HepG2 (cell line): Measurements from ENCODE around the gene P4HA1. TPM values are rescaled to one million over a fixed set of nuclear protein-coding genes. Genes with fewer than 3 reads are reported as not detected.

Source experiments
- ATF1 ChIP-seq: IDR thresholded peaks from 2 replicates; pipeline ENCODE4 v1.6.1; 2016; ENCODE audit warnings: mild to moderate bottlenecking, control low read depth
- CCDC6 ChIP-seq: sonication (generic); formaldehyde crosslinking; IDR thresholded peaks from 2 replicates; pipeline ENCODE4 v1.8.1; 2022; ENCODE audit warnings: mild to moderate bottlenecking, missing genetic modification reagents, moderate library complexity
- CREBL2 ChIP-seq: sonication (generic); formaldehyde crosslinking; IDR thresholded peaks from 2 replicates; pipeline ENCODE4 v1.8.1; 2023; ENCODE audit warnings: missing genetic modification reagents, mild to moderate bottlenecking, borderline replicate concordance
- GATAD1 ChIP-seq: IDR thresholded peaks from 2 replicates; pipeline ENCODE4 v1.6.1; 2016; ENCODE audit warnings: missing genetic modification reagents, missing compliant biosample characterization
- KLF16 ChIP-seq, 2 experiments: sonication (generic) in 1 of 2; formaldehyde crosslinking in 1 of 2; IDR thresholded peaks; 2 replicates each; pipeline versions ENCODE4 v1.6.1 to v1.8.0; 2016 to 2023; ENCODE audit warnings: missing genetic modification reagents in 2 of 2, missing compliant biosample characterization in 1 of 2
- MAF1 ChIP-seq: sonication (generic); formaldehyde crosslinking; IDR thresholded peaks from 2 replicates; pipeline ENCODE4 v1.5.0; 2020; ENCODE audit warnings: missing genetic modification reagents, borderline replicate concordance
- RELA ChIP-seq: sonication (generic); formaldehyde crosslinking; IDR thresholded peaks from 2 replicates; pipeline ENCODE4 v1.4.0; 2020; ENCODE audit warnings: missing genetic modification reagents
- SALL1 ChIP-seq: sonication (generic); formaldehyde crosslinking; IDR thresholded peaks from 2 replicates; pipeline ENCODE4 v1.8.0; 2022; ENCODE audit warnings: mild to moderate bottlenecking, missing genetic modification reagents
- SALL2 ChIP-seq: sonication (generic); formaldehyde crosslinking; IDR thresholded peaks from 2 replicates; pipeline ENCODE4 v1.8.1; 2023; ENCODE audit warnings: mild to moderate bottlenecking, missing genetic modification reagents, inconsistent platforms
- SIX4 ChIP-seq: sonication (generic); formaldehyde crosslinking; IDR thresholded peaks from 2 replicates; pipeline ENCODE4 v1.4.0; 2020; ENCODE audit warnings: missing genetic modification reagents
- SP1 ChIP-seq, 2 experiments: fragments of 450-650 bp in 1 of 2; sonication (generic) in 1 of 2; formaldehyde crosslinking in 1 of 2; IDR thresholded peaks; 2 replicates each; pipeline versions ENCODE4 v1.4.0 to v1.6.1; 2016 to 2020; ENCODE audit warnings: missing genetic modification reagents in 1 of 2
- SUZ12 ChIP-seq: fragments of 150-350 bp; IDR thresholded peaks from 2 replicates; pipeline ENCODE4 v1.6.1; 2014; ENCODE audit warnings: low read depth, low read length
- TBP ChIP-seq: sonication (generic); formaldehyde crosslinking; IDR thresholded peaks from 2 replicates; pipeline ENCODE4 v1.5.0; 2020; ENCODE audit warnings: missing genetic modification reagents
- TGIF2 ChIP-seq: IDR thresholded peaks from 2 replicates; pipeline ENCODE4 v1.6.1; 2016; ENCODE audit warnings: control low read depth, missing compliant biosample characterization
- ZFAT ChIP-seq: sonication (generic); formaldehyde crosslinking; conservative IDR thresholded peaks from 2 replicates; pipeline ENCODE4 v1.8.1; 2023; ENCODE audit warnings: missing genetic modification reagents, inconsistent platforms
- ZNF160 ChIP-seq: sonication (generic); formaldehyde crosslinking; IDR thresholded peaks from 2 replicates; pipeline ENCODE4 v1.8.0; 2022; ENCODE audit warnings: mild to moderate bottlenecking, inconsistent platforms, missing genetic modification reagents
- ZNF256 ChIP-seq: sonication (generic); formaldehyde crosslinking; conservative IDR thresholded peaks from 2 replicates; pipeline ENCODE4 v1.4.0; 2020; ENCODE audit warnings: missing genetic modification reagents
- ZNF616 ChIP-seq: sonication (generic); formaldehyde crosslinking; IDR thresholded peaks from 2 replicates; pipeline ENCODE4 v1.5.0; 2020; ENCODE audit warnings: low read depth, mild to moderate bottlenecking, missing genetic modification reagents
- ZNF670 ChIP-seq: sonication (generic); formaldehyde crosslinking; IDR thresholded peaks from 2 replicates; pipeline ENCODE4 v1.8.0; 2022; ENCODE audit warnings: mild to moderate bottlenecking, missing genetic modification reagents, borderline replicate concordance
- ZNF878 ChIP-seq: sonication (generic); formaldehyde crosslinking; IDR thresholded peaks from 2 replicates; pipeline ENCODE4 v1.8.1; 2023; ENCODE audit warnings: mild to moderate bottlenecking, missing genetic modification reagents, moderate library complexity
- polyA plus RNA-seq, 8 experiments: library from polyadenylated mRNA; depleted of rRNA in 3 of 8; stranded (reverse) in 7 of 8; unstranded in 1 of 8; fragments of >200 nt; fragmentation: Illumina TruSeq in 4 of 8; extraction: Trizol in 4 of 8; gene quantifications; 2 replicates each; pipeline versions ENCODE4 v1.2.1 to v1.2.3, GENCODE V29; 2011 to 2016; ENCODE audit warnings: low read depth in 4 of 8, missing spikeins in 1 of 8, mixed read lengths in 1 of 8; ENCODE audit not compliant: insufficient read depth in 1 of 8
- total RNA-seq, 5 experiments: library from RNA; depleted of rRNA; stranded (reverse); fragments of >200 nt; fragmentation: Illumina TruSeq; extraction: Trizol; gene quantifications; 2 replicates each; pipeline ENCODE4 v1.2.3, GENCODE V29; 2016; ENCODE audit warnings: low read depth in 1 of 5
- TF ChIP-seq, protein P1 (sequence below): sonication (generic); formaldehyde crosslinking; IDR thresholded peaks from 2 replicates; pipeline ENCODE4 v1.4.0; 2020; ENCODE audit warnings: low read depth, mild to moderate bottlenecking, missing genetic modification reagents
- TF ChIP-seq, protein P2 (sequence below): sonication (generic); formaldehyde crosslinking; IDR thresholded peaks from 2 replicates; pipeline ENCODE4 v1.9.0; 2022; ENCODE audit warnings: low read depth, missing genetic modification reagents
- TF ChIP-seq, protein P3 (sequence below): sonication (generic); formaldehyde crosslinking; IDR thresholded peaks from 2 replicates; pipeline ENCODE4 v1.8.1; 2023; ENCODE audit warnings: mild to moderate bottlenecking, missing genetic modification reagents
- TF ChIP-seq, protein P4 (sequence below): sonication (generic); formaldehyde crosslinking; conservative IDR thresholded peaks from 2 replicates; pipeline ENCODE4 v1.8.0; 2022; ENCODE audit warnings: mild to moderate bottlenecking, moderate library complexity, missing genetic modification reagents
- TF ChIP-seq, protein P5 (sequence below): IDR thresholded peaks from 2 replicates; pipeline ENCODE4 v1.6.1; 2012; ENCODE audit warnings: inconsistent platforms

Gene P4HA1
- total and polyA plus RNA-seq, 2 of the 13 experiments (the other 11 are each of a cell fraction or from before 2014, with no cell fraction given): 63.1 to 196 TPM

- TF ChIP-seq, protein P1, sequence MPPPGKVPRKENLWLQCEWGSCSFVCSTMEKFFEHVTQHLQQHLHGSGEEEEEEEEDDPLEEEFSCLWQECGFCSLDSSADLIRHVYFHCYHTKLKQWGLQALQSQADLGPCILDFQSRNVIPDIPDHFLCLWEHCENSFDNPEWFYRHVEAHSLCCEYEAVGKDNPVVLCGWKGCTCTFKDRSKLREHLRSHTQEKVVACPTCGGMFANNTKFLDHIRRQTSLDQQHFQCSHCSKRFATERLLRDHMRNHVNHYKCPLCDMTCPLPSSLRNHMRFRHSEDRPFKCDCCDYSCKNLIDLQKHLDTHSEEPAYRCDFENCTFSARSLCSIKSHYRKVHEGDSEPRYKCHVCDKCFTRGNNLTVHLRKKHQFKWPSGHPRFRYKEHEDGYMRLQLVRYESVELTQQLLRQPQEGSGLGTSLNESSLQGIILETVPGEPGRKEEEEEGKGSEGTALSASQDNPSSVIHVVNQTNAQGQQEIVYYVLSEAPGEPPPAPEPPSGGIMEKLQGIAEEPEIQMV (CRISPR knock-in tag): 0 out of 2 replicates have a peak, but pooled peaks have one; percentile 57
- TF ChIP-seq MAF1 (CRISPR knock-in tag) (0 out of 2 replicates have a peak, but pooled peaks have one; percentile 30), GATAD1 (peak; percentile 86), ZNF616 (CRISPR knock-in tag) (no peak), ZNF160 (peak; percentile 72; the same call in 1 of the 2 replicates), ZNF256 (CRISPR knock-in tag) (no peak), SP1 (IDR thresholded peaks at IDR 0.05) (no peak), SP1 (CRISPR knock-in tag; IDR thresholded peaks at IDR 0.05) (0 out of 2 replicates have a peak, but pooled peaks have one; percentile 27), TBP (peak; percentile 48; the same call in 1 of the 2 replicates), SIX4 (CRISPR knock-in tag) (peak; percentile 22; the same call in 1 of the 2 replicates), ZNF878 (CRISPR knock-in tag) (peak; percentile 76; the same call in 1 of the 2 replicates), CREBL2 (no peak), RELA (CRISPR knock-in tag) (no peak), ATF1 (CRISPR knock-in tag) (peak; percentile 75), KLF16 (CRISPR knock-in tag; IDR thresholded peaks at IDR 0.05) (no peak), ZFAT (CRISPR knock-in tag) (peak; percentile 9; the same call in 1 of the 2 replicates), TGIF2 (CRISPR knock-in tag) (0 out of 2 replicates have a peak, but pooled peaks have one; percentile 58), SALL1 (CRISPR knock-in tag) (0 out of 2 replicates have a peak, but pooled peaks have one; percentile 26), CCDC6 (CRISPR knock-in tag) (no peak), ZNF670 (CRISPR knock-in tag) (no peak), SUZ12 (peak; percentile 88), SALL2 (no peak)
- TF ChIP-seq, protein P2, sequence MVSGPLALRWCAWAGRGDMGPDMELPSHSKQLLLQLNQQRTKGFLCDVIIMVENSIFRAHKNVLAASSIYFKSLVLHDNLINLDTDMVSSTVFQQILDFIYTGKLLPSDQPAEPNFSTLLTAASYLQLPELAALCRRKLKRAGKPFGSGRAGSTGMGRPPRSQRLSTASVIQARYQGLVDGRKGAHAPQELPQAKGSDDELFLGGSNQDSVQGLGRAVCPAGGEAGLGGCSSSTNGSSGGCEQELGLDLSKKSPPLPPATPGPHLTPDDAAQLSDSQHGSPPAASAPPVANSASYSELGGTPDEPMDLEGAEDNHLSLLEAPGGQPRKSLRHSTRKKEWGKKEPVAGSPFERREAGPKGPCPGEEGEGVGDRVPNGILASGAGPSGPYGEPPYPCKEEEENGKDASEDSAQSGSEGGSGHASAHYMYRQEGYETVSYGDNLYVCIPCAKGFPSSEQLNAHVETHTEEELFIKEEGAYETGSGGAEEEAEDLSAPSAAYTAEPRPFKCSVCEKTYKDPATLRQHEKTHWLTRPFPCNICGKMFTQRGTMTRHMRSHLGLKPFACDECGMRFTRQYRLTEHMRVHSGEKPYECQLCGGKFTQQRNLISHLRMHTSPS (CRISPR knock-in tag): no peak
- TF ChIP-seq, protein P3, sequence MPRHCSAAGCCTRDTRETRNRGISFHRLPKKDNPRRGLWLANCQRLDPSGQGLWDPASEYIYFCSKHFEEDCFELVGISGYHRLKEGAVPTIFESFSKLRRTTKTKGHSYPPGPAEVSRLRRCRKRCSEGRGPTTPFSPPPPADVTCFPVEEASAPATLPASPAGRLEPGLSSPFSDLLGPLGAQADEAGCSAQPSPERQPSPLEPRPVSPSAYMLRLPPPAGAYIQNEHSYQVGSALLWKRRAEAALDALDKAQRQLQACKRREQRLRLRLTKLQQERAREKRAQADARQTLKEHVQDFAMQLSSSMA: peak; percentile 100
- TF ChIP-seq, protein P4, sequence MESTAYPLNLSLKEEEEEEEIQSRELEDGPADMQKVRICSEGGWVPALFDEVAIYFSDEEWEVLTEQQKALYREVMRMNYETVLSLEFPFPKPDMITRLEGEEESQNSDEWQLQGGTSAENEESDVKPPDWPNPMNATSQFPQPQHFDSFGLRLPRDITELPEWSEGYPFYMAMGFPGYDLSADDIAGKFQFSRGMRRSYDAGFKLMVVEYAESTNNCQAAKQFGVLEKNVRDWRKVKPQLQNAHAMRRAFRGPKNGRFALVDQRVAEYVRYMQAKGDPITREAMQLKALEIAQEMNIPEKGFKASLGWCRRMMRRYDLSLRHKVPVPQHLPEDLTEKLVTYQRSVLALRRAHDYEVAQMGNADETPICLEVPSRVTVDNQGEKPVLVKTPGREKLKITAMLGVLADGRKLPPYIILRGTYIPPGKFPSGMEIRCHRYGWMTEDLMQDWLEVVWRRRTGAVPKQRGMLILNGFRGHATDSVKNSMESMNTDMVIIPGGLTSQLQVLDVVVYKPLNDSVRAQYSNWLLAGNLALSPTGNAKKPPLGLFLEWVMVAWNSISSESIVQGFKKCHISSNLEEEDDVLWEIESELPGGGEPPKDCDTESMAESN (CRISPR knock-in tag): peak; percentile 15; the same call in 1 of the 2 replicates
- TF ChIP-seq, protein P5, sequence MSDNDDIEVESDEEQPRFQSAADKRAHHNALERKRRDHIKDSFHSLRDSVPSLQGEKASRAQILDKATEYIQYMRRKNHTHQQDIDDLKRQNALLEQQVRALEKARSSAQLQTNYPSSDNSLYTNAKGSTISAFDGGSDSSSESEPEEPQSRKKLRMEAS: peak; percentile 49
These were observed 13.7 kb upstream of the P4HA1 start, which contains the start of gene NUDT13 (continued) for GRCh38 chr10:73110345-73110849.
